Activated CD8-positive, alpha-beta memory T cell treated with anti-CD3 and anti-CD28 coated beads, Interleukin-2, amount 50 U/mL, for 48 hours (primary cell): ENCODE data around the gene LRCOL1.
"Not testable (repeated sequence)": the region's sequence is repeated elsewhere in the genome, so short reads cannot be mapped to it uniquely, and the experiment has no call there.

ENCODE experiments used
- DNase-seq: peaks from one replicate; pipeline ENCODE4 v3.0.0-alpha.2; 2020

Gene LRCOL1

GRCh38 chr12:132600048-132601032 lies 10.0 kb downstream of the LRCOL1 start:
- no peak for DNase-seq

- DNase-seq: not testable (repeated sequence)
Measured at GRCh38 chr12:132599502-132599901, 10.9 kb downstream of the LRCOL1 start.

- DNase-seq: no peak
Measured at GRCh38 chr12:132597333-132598316, 12.8 kb downstream of the LRCOL1 start.

DNA sequence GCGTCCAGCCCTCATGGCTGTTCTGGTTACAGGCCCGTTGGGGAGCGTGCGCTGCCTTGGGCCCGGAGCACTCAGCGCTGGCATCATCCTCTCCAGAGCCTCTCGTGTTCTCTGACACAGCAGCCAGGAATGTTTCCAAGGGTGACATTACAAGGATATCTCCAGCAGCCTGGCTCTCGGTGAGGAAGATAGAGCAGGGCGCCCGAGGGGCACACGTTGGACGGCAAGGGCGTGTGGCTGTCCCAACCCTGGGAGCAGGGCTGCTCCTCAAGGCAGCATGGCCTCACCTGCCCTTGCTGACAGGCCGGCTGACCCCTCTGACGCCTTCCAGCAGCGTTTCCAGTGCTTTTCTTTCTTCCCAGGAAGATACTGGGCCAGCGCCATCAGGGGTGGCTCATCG lies 14.4 kb downstream of the LRCOL1 start:
- DNase-seq: no peak

- DNase-seq: no peak
Measured at GRCh38 chr12:132595183-132595582, 15.2 kb downstream of the LRCOL1 start.

- no peak for DNase-seq
Measured at GRCh38 chr12:132593938-132594358, 16.4 kb downstream of the LRCOL1 start.

- no peak for DNase-seq
Measured at GRCh38 chr12:132593521-132593920, 16.9 kb downstream of the LRCOL1 start.

DNA sequence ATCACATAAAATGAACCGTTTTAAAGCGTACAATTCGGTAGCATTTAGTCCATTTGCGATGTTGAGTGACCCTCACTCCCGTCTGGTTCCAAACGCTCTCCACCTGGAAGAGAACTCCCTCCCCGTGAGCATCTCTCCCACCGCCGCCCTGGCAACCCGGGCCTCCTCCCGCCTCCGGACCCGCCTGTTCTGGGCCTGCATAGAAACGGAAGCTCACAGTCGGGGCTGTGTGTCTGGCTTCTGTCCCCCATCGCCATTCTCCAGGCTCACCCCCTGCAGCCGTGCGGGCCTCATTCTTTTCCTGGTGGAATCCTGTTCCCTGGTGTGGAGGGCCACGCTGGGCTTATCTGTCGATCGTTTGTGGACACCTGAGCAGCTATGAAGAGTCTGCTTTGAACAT lies 17.3 kb downstream of the LRCOL1 start:
- DNase-seq: no peak

- no peak for DNase-seq
Measured at GRCh38 chr12:132592282-132592970, 18.0 kb downstream of the LRCOL1 start.

DNA sequence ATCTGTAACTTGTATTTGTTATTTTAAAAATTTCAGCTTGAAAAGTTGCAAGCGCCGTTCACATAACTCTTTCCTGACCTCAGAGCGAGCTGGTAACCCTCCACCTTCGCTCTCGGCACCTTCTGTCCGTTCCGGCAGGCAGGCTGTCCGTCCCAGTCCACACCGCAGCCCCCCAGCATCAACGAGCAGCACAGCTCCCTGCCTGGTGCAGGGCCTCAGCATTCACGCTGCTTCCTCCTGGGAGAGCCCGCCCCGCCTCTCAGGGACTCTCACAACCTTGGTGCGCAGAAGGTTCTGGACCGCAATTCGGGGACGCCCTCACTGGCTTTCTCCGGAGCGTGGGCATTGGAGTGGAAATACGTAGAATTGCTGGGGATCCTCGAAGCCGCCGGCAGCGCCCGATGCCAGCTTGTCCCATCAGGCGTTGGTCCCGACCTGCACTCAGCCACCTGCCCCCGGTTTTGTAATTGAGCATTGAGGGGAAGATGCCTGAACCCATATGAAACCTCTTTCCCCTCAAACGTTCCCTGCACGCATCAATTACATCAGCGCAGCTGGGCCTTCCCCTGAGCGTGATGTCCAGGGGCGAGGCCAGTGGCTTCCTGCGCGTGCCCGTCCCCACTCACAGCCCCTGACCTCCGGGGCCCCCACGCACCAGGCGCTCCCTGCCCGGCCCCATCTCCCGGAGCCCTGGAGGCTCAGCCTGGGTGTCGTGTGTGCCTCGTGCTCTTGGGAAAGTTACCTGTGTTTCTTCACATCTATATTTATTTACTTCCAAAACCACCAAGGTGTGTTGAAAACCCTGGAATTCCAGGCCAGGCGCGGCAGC lies 19.1 kb downstream of the LRCOL1 start:
- no peak for DNase-seq

DNA sequence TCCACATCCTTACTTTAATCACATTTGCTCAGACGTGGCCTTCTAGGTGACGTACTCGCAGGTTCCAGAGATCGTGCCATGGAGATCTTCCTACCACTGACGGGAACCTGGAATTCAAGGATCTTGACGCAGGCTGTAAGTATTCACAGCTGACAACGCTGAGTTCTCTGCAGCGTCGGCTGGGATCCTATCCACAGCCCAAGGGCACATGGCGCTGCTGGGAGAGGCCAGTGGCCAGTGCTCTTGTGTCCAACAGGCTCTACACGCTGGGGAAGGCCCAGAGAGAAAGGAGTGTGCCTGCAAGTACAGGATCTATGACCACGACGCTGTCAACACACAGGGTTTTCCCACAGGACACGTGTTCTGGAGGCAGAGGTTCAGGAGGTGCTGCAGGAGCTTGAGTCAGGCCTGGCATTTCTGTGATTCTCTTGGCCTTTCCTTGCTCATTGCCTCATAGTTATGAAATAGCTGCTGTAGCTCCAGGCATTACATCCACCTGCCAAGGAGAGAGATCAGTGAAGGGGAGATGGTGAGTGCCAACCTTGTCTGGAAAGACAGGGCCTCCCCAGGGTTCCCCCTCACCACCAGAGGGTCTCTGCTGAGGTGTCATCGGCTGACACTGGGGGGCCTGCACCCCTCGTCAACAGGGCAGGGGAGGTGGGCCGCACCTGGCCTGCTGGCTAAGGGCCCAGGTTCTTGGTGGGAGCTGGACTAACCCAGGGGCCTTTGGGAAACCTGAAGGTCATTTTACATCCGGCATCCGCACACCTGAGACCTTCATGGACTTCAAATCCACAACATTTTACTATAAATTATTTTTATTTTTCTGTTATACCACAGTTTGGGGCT lies 21.3 kb downstream of the LRCOL1 start:
- DNase-seq: no peak

DNA sequence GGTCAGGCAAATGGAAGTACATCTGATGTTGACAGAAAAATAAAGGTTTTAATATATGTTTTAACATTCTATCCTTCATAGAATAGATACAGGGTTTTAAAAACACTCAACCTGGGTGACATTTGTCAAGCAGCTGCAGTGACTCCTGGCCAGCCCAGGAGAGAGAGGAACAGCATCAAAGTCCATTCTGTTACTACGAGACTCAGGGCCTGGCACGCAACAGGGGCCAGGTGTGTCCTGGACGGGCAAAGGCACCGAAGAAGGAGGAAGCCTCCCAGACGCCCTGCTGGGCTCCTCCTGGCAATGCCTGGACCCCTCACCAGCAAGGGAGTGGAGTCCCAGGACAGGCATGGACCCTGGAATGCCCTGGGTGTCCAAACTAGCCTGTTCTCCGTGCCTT lies 22.1 kb downstream of the LRCOL1 start:
- DNase-seq: no peak

DNA sequence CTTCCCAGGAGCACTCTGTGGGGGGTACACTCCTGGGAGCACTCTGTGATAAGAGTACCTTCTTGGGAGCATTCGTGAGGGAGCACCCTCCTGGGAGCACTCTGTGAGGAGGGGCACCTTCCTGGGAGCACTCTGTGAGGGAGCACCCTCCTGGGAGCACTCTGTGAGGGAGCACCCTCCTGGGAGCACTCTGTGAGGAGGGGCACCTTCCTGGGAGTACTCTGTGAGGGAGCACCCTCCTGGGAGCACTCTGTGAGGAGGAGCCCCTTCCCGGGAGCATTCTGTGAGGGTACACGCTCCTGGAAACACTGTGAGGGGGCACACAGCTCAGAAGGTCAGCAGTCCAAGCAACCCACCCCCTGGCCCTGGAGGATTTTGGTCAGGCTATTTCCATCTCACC lies 22.6 kb downstream of the LRCOL1 start:
- no peak for DNase-seq

DNA sequence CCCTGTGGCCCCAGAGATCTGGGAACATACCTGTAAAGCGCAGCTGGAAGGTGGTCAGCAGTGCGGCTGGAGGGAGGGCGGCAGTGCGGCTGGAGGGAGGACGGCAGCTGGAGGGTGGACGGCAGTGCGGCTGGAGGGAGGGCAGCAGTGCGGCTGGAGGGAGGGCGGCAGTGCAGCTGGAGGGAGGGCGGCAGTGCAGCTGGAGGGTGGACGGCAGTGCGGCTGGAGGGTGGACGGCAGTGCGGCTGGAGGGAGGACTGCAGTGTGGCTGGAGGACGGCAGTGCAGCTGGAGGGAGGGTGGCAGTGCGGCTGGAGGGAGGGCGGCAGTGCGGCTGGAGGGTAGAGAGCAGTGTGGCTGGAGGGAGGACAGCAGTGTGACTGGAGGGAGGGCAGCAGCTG lies 23.5 kb downstream of the LRCOL1 start:
- no peak for DNase-seq

DNA sequence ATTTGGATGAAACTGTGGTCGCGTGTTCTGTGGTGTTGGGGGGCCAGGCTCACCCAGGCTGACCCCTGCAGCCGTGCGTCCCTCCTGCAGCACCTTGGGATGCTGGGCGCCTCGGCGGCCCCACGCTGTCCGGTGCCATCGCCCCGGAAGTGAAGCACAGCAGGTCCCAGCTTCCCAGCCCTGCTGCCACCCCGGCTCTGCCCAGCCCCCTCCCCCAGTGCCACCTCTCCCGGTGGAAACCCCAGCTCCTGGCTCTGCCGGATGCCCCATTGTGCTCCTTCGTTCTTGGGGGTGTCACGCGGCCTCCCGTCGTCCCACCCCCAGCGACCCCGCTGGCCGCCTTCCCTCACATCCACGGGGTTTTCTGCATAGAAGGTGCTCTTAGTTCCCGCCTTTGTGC lies 25.2 kb downstream of the LRCOL1 start:
- DNase-seq: no peak

DNA sequence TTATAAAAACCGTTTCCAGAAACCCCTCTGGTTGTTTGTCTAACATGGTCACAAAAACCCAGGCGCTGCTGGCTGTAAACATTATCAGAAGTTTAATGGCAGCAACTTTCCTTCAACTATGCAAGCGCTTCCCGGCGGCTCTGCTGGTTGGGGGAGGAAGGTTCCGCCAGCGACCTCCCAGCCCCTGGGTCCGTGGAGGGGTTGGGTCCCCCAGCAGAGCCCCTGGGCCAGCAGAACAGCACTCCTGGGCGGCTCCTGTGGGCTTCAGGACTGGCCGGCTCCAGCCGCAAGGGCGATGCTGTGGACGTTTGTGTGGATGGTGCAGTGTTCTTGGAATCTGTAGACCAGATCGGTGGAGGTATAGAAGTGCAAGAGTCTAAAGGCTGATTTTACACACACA lies 26.0 kb downstream of the LRCOL1 start:
- no peak for DNase-seq

DNA sequence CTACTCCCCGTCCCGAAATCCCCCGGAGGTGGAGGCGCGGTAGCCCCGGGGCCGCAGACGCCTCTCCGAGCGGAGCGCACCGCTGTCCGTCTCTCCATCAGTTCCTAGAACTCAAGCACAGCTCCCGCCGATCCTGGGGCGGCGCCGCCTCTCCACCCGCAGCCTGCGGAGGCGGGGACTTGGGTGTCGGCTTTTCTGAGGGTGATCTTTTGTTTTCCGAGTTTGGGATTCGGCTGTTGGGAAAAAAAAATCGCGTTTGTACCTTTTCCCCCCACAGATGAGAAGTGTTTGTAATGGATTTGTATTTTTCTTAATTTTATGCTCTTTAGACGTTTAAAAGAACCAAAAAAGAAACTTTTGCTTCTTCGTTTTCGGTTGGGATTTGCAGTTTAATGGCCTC lies 26.6 kb downstream of the LRCOL1 start:
- no peak for DNase-seq

DNA sequence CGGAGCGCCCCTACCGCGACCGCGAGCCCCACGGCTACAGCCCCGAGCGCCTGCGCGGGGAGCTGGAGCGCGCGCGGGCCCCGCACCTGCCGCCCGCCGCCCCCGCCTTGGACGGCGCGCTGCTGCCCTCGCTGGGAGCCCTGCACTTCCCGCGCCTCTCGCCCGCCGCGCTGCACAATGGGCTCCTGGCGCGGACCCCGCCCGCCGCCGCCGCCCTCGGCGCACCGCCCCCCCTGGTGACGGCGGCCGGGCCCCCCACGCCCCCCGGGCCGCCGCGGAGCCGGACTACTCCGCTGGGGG lies 27.0 kb downstream of the LRCOL1 start:
- no peak for DNase-seq

GRCh38 chr12:132582582-132583410 lies 27.6 kb downstream of the LRCOL1 start:
- no peak for DNase-seq

GRCh38 chr12:132582058-132582420 lies 28.3 kb downstream of the LRCOL1 start:
- no peak for DNase-seq
